ENCODE results near the gene PARD3B. TPM values are rescaled to one million over a fixed set of nuclear protein-coding genes. Genes with fewer than 3 reads are reported as not detected.

The PARD3B gene
- total and polyA plus RNA-seq, 2 of the 8 experiments (the other 6 are each of a cell fraction or from before 2014, with no cell fraction given): 1.2 to 5.7 TPM

DNA sequence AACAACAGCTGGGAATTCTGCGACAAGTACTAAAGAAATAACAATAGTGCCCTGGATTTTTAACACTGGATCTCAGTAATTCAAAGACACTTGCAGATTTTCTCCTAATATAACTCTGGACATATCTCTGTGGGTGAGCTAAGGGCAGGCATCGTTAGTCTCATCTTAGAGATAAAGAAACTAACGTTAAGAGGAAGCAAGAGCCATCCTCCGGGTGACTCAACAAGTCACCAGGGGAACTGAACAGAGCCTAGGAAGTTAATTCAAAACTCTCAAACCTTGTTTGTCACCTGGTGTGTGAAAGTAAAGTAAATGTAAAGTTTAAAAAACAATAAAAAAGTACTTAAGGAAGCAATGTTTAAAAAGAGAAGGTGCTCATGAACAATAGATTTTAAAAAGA lies 1095.4 kb downstream of the PARD3B start:
- H3K4me2 ChIP-seq (ENCODE audit: insufficient read depth in 1 of 2, low read depth in 2 of 2, low read length in 2 of 2): no peak overlapping the region
- ChIA-PET POLR2A (ENCODE audit: partially characterized antibody) (no interaction called here), CTCF (ENCODE audit: partially characterized antibody) (interaction anchor here (0.6 to 2.7 kb wide), 4 partner anchors 12 to 317 kb away, joined by 3 to 6 read pairs (median 4); no protein-coding TSS in a partner anchor)
- no peak overlapping the region for H3K4me3 ChIP-seq (ENCODE audit: extremely low read depth in 1 of 4, insufficient read depth in 2 of 4, low read depth in 3 of 4, low read length in 4 of 4)
- H3K79me1 ChIP-seq (ENCODE audit: low read depth, low read length): no peaks in the 10 kb centered on the region
- no peak overlapping the region for H3K56ac ChIP-seq (replicated peaks; ENCODE audit: insufficient read length, low read depth, low read length)
- H4K91ac ChIP-seq (replicated peaks; ENCODE audit: insufficient read length, low read length): no peak overlapping the region
- H4K8ac ChIP-seq (ENCODE audit: extremely low read depth, insufficient read depth, low read length): no peak overlapping the region
- DNase-seq (ENCODE audit: low read depth in 1 of 2, low spot score in 2 of 2): no peak
- TF ChIP-seq, protein P1, sequence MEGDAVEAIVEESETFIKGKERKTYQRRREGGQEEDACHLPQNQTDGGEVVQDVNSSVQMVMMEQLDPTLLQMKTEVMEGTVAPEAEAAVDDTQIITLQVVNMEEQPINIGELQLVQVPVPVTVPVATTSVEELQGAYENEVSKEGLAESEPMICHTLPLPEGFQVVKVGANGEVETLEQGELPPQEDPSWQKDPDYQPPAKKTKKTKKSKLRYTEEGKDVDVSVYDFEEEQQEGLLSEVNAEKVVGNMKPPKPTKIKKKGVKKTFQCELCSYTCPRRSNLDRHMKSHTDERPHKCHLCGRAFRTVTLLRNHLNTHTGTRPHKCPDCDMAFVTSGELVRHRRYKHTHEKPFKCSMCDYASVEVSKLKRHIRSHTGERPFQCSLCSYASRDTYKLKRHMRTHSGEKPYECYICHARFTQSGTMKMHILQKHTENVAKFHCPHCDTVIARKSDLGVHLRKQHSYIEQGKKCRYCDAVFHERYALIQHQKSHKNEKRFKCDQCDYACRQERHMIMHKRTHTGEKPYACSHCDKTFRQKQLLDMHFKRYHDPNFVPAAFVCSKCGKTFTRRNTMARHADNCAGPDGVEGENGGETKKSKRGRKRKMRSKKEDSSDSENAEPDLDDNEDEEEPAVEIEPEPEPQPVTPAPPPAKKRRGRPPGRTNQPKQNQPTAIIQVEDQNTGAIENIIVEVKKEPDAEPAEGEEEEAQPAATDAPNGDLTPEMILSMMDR (IDR thresholded peaks at IDR 0.05; ENCODE audit: control extremely low read depth in 1 of 3, insufficient read depth in 1 of 3, low read depth in 1 of 3, low read length in 3 of 3): no peak
- no peak for TF ChIP-seq RFX5 (IDR thresholded peaks at IDR 0.05; ENCODE audit: borderline replicate concordance, low read depth, low read length)
- TF ChIP-seq POU5F1 (IDR thresholded peaks at IDR 0.05; ENCODE audit: low read depth, low read length): no peak
- TF ChIP-seq TCF12 (IDR thresholded peaks at IDR 0.05; ENCODE audit: low read depth, low read length): no peak
- TF ChIP-seq POLR2A (IDR thresholded peaks at IDR 0.05; ENCODE audit: control extremely low read depth in 1 of 2, low read depth in 2 of 2, low read length in 2 of 2): no peak
- TF ChIP-seq TAF1 (IDR thresholded peaks at IDR 0.05; ENCODE audit: low read depth, low read length): no peak
- no peak for TF ChIP-seq PHF8 (conservative IDR thresholded peaks at IDR 0.05; ENCODE audit: low read depth, low read length)
- TF ChIP-seq JUN (IDR thresholded peaks at IDR 0.05; ENCODE audit: low read depth, low read length): no peak
- TF ChIP-seq CBX8 (IDR thresholded peaks at IDR 0.05; ENCODE audit: borderline replicate concordance, low read depth, low read length): no peak
- TF ChIP-seq TBP (IDR thresholded peaks at IDR 0.05; ENCODE audit: low read depth, low read length): no peak
- no peak for TF ChIP-seq FOSL1 (IDR thresholded peaks at IDR 0.05; ENCODE audit: insufficient read depth, low read depth, low read length)
- no peak for TF ChIP-seq SP2 (IDR thresholded peaks at IDR 0.05; ENCODE audit: low read length)
- WGBS, 2 experiments (ENCODE audit: extremely low coverage in 1 of 2, insufficient coverage in 1 of 2, insufficient read length in 1 of 2, insufficient replicate concordance in 2 of 2, low coverage in 1 of 2, low lambda C conversion rate in 2 of 2, missing lambda C conversion rate in 1 of 2): 63% methylated on average over 4 of the region's 4 CpGs; no CpG with 5 or more reads in 1 of the 2 experiments
- H3K23ac ChIP-seq (ENCODE audit: insufficient read length): no peak overlapping the region
- H3K79me2 ChIP-seq (ENCODE audit: control insufficient read depth in 1 of 2, insufficient read depth in 2 of 2, low read length in 2 of 2): no peaks in the 10 kb centered on the region
- no peak overlapping the region for H2BK120ac ChIP-seq (replicated peaks; ENCODE audit: low read depth, low read length)
- H2AFZ ChIP-seq (ENCODE audit: low read length): no peak overlapping the region
- no peak overlapping the region for H3K4ac ChIP-seq (replicated peaks; ENCODE audit: insufficient read length, low read depth, low read length)
- H3K9me3 ChIP-seq (ENCODE audit: insufficient read depth in 2 of 2, low read depth in 1 of 2, low read length in 1 of 2): 0 out of 4 replicates have a peak, but pooled peaks cover 0 to 2% of the 10 kb centered on the region in 2 experiments
- H3K23me2 ChIP-seq (ENCODE audit: low read depth, low read length): no peaks in the 10 kb centered on the region
- no peak for FAIRE-seq
- no peak overlapping the region for H2BK20ac ChIP-seq (ENCODE audit: low read length)
- peaks cover 0 to 4% (median under 1%) of the 10 kb centered on the region in 4 experiments; a peak in 2 of 7 replicates for H3K4me1 ChIP-seq (replicated peaks in 1 of 4; ENCODE audit: control insufficient read depth in 3 of 4, insufficient read depth in 4 of 4, low read length in 3 of 4)
- H3K14ac ChIP-seq (ENCODE audit: insufficient read length): no peak overlapping the region
- H2AK5ac ChIP-seq (ENCODE audit: low read depth, low read length): no peak overlapping the region
- H3K27me3 ChIP-seq (replicated peaks in 1 of 4; ENCODE audit: control insufficient read depth in 3 of 4, extremely low read depth in 1 of 4, insufficient read depth in 3 of 4, low read length in 3 of 4): no peaks in the 10 kb centered on the region
- no peak overlapping the region for H4K5ac ChIP-seq (ENCODE audit: insufficient read length, low read depth, low read length)
- no peak overlapping the region for H3K27ac ChIP-seq (ENCODE audit: low read depth, low read length)
- no peaks in the 10 kb centered on the region for H4K20me1 ChIP-seq (replicated peaks in 1 of 2; ENCODE audit: control insufficient read depth in 1 of 2, insufficient read depth in 2 of 2, low read length in 2 of 2)
- no peak overlapping the region for H2BK15ac ChIP-seq (ENCODE audit: low read length)
- no peaks in the 10 kb centered on the region for H3K36me3 ChIP-seq (ENCODE audit: control insufficient read depth in 2 of 4, insufficient read depth in 4 of 4, low read length in 3 of 4)
- no peak overlapping the region for H3K9ac ChIP-seq (replicated peaks in 1 of 4; ENCODE audit: extremely low read depth in 1 of 4, low read depth in 3 of 4, low read length in 3 of 4)
- no peak overlapping the region for H2BK5ac ChIP-seq (ENCODE audit: low read depth, low read length)
- H3K18ac ChIP-seq (ENCODE audit: extremely low read depth, low read length): no peak overlapping the region; the same call in 1 of the 2 replicates
- no peak overlapping the region for H2BK12ac ChIP-seq (ENCODE audit: low read depth, low read length)

All from H1 (cell line).